Calu3 (cell line): ENCODE data around the gene NFE2L1. TPM values are rescaled to one million over a fixed set of nuclear protein-coding genes. Genes with fewer than 3 reads are reported as not detected.
"Not testable (repeated sequence)": the region's sequence is repeated elsewhere in the genome, so short reads cannot be mapped to it uniquely, and the experiment has no call there.

Experiments used
- BruUV-seq: library from RNA; stranded (reverse); fragments of 400-500 nt; replicated peaks from 2 replicates; lab custom pipeline; 2021; lab: Mats Ljungman, UMichigan
- CTCF ChIA-PET: fragments of 300-600 bp; sonication (Branson Sonifier 250); formaldehyde crosslinking; loops from one replicate; lab custom pipeline; 2022; ENCODE audit warnings: antibody characterized with exemption; lab: Charles Lee
- DNase-seq: peaks from one replicate; pipeline ENCODE4 v3.0.0; 2022
- H3K27ac Mint-ChIP-seq: one replicate; pipeline ENCODE4 v1.8.0; 2022; ENCODE audit warnings: mixed read lengths; ENCODE audit not compliant: unreplicated experiment
- H3K27me3 Mint-ChIP-seq: one replicate; pipeline ENCODE4 v1.8.0; 2022; ENCODE audit warnings: mixed read lengths; ENCODE audit not compliant: unreplicated experiment
- H3K36me3 Mint-ChIP-seq: one replicate; pipeline ENCODE4 v1.8.0; 2022; ENCODE audit warnings: mild to moderate bottlenecking, moderate library complexity, mixed read lengths; ENCODE audit not compliant: insufficient read depth, unreplicated experiment
- H3K4me1 Mint-ChIP-seq: one replicate; pipeline ENCODE4 v1.8.0; 2022; ENCODE audit warnings: mild to moderate bottlenecking, low read depth, mixed read lengths; ENCODE audit not compliant: unreplicated experiment
- H3K4me3 Mint-ChIP-seq: one replicate; pipeline ENCODE4 v1.8.0; 2022; ENCODE audit warnings: mild to moderate bottlenecking, low read depth, moderate library complexity, mixed read lengths; ENCODE audit not compliant: unreplicated experiment
- H3K9me3 Mint-ChIP-seq: one replicate; pipeline ENCODE4 v1.8.0; 2022; ENCODE audit warnings: low read depth, mixed read lengths; ENCODE audit not compliant: unreplicated experiment
- CTCF ChIP-seq: fragments of 200-600 bp; IDR thresholded peaks from one replicate; pipeline ENCODE4 v1.8.0; 2022; ENCODE audit warnings: antibody characterized with exemption; ENCODE audit not compliant: unreplicated experiment
- intact Hi-C: fragments of 100-400 bp; cut with micrococcal nuclease; formaldehyde crosslinking; loops from one replicate; pipeline ENCODE4 v1.10.0; 2022; ENCODE audit not compliant: unreplicated experiment
- total RNA-seq: library from RNA; stranded (reverse); gene quantifications from 2 replicates; pipeline ENCODE4 v1.2.3, GENCODE V29; 2022

The NFE2L1 gene
- total RNA-seq, 1 experiment from 2014 or later: 247 TPM

- Mint-ChIP-seq H3K27me3 (no peaks in the 10 kb centered on the region), H3K4me1 (no peaks in the 10 kb centered on the region), H3K9me3 (no peaks in the 10 kb centered on the region), H3K36me3 (peaks cover 95% of the 10 kb centered on the region), H3K27ac (no peak overlapping the region), H3K4me3 (no peak overlapping the region)
- peak; percentile 31 for TF ChIP-seq CTCF
- intact Hi-C loops: no loop called here
- CTCF ChIA-PET: interaction anchor here (0.6 to 2.6 kb wide), 6 partner anchors 12 to 42 kb away, joined by 3 to 15 read pairs (median 4); partner anchors contain the start of gene NFE2L1
- peak; percentile 43 for DNase-seq
- BruUV-seq: no TSS peak
Measured at GRCh38 chr17:48068491-48068961, 20.4 kb downstream of the NFE2L1 start.

- DNase-seq: no peak
- intact Hi-C loops: no loop called here
- TF ChIP-seq CTCF: no peak
- Mint-ChIP-seq H3K9me3 (no peaks in the 10 kb centered on the region), H3K4me3 (no peak overlapping the region), H3K4me1 (no peaks in the 10 kb centered on the region), H3K27ac (no peak overlapping the region), H3K36me3 (peaks cover 93% of the 10 kb centered on the region), H3K27me3 (no peaks in the 10 kb centered on the region)
- TSS peak; percentile 83 for BruUV-seq
- CTCF ChIA-PET: no interaction called here
Measured at GRCh38 chr17:48070195-48070594, 22.0 kb downstream of the NFE2L1 start.

DNA sequence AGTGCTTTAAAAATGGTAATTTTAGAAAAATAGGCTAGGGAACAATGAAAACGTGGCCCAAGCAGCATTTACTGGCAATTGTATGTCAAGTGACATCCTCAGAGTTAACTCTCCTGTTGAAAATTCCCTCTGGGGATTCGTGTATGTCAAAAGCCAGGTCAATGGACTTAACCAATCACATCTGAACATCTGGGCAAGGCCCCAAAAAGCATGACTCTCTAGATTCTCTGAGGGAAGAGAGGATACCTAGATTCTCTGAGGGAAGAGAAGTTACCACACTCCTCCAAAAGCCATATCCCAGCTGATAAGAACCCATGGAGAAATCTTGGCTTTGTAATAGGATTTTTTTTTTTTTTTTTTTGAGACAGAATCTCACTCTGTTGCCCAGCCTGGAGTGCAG, 23.5 kb downstream of the NFE2L1 start:
- H3K4me1 Mint-ChIP-seq: no peaks in the 10 kb centered on the region
- CTCF ChIA-PET: interaction anchor here (0.6 to 1.2 kb wide), 4 partner anchors 8 to 101 kb away, joined by 3 to 6 read pairs (median 4); partner anchors contain the start of gene CDK5RAP3

GRCh38 chr17:48072811-48073210, 24.7 kb downstream of the NFE2L1 start:
- H3K4me3 Mint-ChIP-seq, BruUV-seq, H3K9me3 Mint-ChIP-seq, H3K27me3 Mint-ChIP-seq, DNase-seq, H3K27ac Mint-ChIP-seq, intact Hi-C loops, H3K4me1 Mint-ChIP-seq: not testable (repeated sequence)
- peaks cover 91% of the 10 kb centered on the region for H3K36me3 Mint-ChIP-seq
- CTCF ChIA-PET: interaction anchor here (0.7 to 3.3 kb wide), 3 partner anchors 47 to 226 kb away, joined by 3 to 25 read pairs (median 5); partner anchors contain the start of gene CDK5RAP3

More for the DNA sequence above, 23.5 kb downstream of the NFE2L1 start:
- BruUV-seq: no TSS peak
- no peaks in the 10 kb centered on the region for H3K27me3 Mint-ChIP-seq
- H3K4me3 Mint-ChIP-seq: no peak overlapping the region
- H3K27ac Mint-ChIP-seq: no peak overlapping the region
- intact Hi-C loops: no loop called here
- no peak for TF ChIP-seq CTCF
- no peak for DNase-seq
- peaks cover 93% of the 10 kb centered on the region for H3K36me3 Mint-ChIP-seq
- no peaks in the 10 kb centered on the region for H3K9me3 Mint-ChIP-seq

DNA sequence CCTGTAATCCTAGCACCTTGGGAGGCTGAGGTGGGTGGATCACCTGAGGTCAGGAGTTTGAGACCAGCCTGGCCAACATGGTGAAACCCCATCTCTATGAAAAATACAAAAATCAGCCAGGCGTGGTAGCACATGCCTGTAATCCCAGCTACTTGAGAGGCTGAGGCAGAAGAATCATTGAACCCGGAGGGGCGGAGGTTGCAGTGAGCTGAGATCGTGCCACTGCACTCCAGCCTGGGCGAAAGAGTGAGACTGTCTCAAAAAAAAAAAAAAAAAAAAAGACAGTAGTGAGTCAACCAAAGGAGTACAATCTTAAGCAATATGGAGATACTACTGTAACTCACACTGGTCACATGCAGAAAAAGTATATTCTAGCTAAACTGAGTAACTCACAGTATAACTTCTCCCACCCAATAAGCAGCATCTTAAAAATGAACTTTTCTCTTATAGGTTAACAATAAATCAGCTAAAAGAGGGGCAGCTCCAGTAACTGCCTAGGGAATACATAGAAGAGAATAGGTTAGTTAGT, 25.5 kb downstream of the NFE2L1 start:
- H3K27ac Mint-ChIP-seq, H3K4me1 Mint-ChIP-seq, H3K27me3 Mint-ChIP-seq, H3K9me3 Mint-ChIP-seq, BruUV-seq, DNase-seq, H3K4me3 Mint-ChIP-seq: not testable (repeated sequence)
- H3K36me3 Mint-ChIP-seq: peaks cover 84% of the 10 kb centered on the region
- CTCF ChIA-PET: interaction anchor here (0.7 to 3.3 kb wide), 5 partner anchors 18 to 225 kb away, joined by 4 to 25 read pairs (median 5); no protein-coding TSS in a partner anchor
- intact Hi-C loops: loop anchor here (1.0 kb wide), 1 partner anchor 47 kb away; no protein-coding TSS in a partner anchor
